ENCODE data around the gene LCE3B.
"Not testable (repeated sequence)": the region's sequence is repeated elsewhere in the genome, so short reads cannot be mapped to it uniquely, and the experiment has no call there.

Gene LCE3B

DNA sequence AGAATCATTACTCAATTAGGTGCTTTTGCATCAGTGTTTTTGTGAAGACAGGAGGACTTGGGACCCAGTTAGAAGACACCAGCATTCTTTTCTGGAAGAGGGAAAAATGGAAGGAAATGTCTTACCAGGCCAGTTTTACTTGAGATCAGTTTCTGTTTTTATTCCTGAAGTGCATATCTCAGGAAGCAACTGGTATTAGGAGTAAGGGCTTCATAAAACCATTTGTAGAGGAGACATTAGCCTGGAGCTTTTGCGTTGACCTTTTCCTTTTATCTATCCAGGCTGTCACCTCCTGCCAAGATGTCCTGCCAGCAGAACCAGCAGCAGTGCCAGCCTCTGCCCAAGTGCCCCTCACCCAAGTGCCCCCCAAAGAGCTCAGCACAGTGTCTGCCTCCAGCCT lies at the start of gene LCE3B:
Gene LCE3B (plus strand): TSS at position 301 of the 400 bp plus-strand sequence. CDS start 0 bp downstream, at position 301.
- Histone ChIP-seq H3K9ac (ENCODE audit: low read depth in 1 of 2, low read length in 2 of 2) (no peak within 1 kb of the TSS), H3K9me3 (ENCODE audit: control insufficient read depth in 2 of 2, low read length in 2 of 2) (no peaks in the 10 kb centered on the region), H3K27me3 (ENCODE audit: control insufficient read depth in 2 of 2, insufficient read depth in 2 of 2, low read length in 2 of 2) (no peaks in the 10 kb centered on the region), H3K4me1 (ENCODE audit: control insufficient read depth in 2 of 2, insufficient read depth in 2 of 2, low read length in 2 of 2) (no peaks in the 10 kb centered on the region), H3K36me3 (ENCODE audit: control insufficient read depth in 2 of 2, insufficient read depth in 2 of 2, low read length in 2 of 2) (no peaks in the 10 kb centered on the region), H3K27ac (ENCODE audit: low read depth in 2 of 2, low read length in 2 of 2) (no peak within 1 kb of the TSS), H3K4me3 (ENCODE audit: low read length in 2 of 2) (no peak within 1 kb of the TSS)

DNA sequence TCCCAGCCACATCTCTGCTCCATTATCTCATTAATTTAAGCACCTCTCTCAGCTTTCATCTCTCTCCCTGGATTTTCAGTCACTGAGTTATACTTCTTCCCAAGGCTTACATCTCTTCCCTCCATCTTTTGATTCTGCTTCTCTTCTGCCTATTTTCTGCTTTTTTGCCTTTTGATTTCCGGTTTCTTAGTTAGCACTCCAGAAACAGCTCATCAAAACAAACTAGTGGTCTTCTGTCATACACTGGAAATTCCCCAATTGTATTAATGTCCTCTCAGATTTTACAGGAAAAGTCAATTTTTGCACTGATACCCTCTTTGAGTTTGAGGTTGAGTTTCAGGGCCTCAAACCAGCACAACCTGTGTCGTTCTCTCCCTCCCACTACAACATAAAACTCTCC lies 48.5 kb upstream of the LCE3B start:
- H3K9ac ChIP-seq (ENCODE audit: low read depth in 1 of 2, low read length in 2 of 2), result no peak overlapping the region
- H3K4me3 ChIP-seq (ENCODE audit: low read length in 2 of 2), result no peak overlapping the region
- H3K27ac ChIP-seq (ENCODE audit: low read depth in 2 of 2, low read length in 2 of 2), result no peak overlapping the region
- H3K4me1 ChIP-seq (ENCODE audit: control insufficient read depth in 2 of 2, insufficient read depth in 2 of 2, low read length in 2 of 2), result no peaks in the 10 kb centered on the region
- H3K9me3 ChIP-seq (ENCODE audit: control insufficient read depth in 2 of 2, low read length in 2 of 2), result no peaks in the 10 kb centered on the region
- H3K36me3 ChIP-seq (ENCODE audit: control insufficient read depth in 2 of 2, insufficient read depth in 2 of 2, low read length in 2 of 2), result no peaks in the 10 kb centered on the region
- no peaks in the 10 kb centered on the region for H3K27me3 ChIP-seq (ENCODE audit: control insufficient read depth in 2 of 2, insufficient read depth in 2 of 2, low read length in 2 of 2)

DNA sequence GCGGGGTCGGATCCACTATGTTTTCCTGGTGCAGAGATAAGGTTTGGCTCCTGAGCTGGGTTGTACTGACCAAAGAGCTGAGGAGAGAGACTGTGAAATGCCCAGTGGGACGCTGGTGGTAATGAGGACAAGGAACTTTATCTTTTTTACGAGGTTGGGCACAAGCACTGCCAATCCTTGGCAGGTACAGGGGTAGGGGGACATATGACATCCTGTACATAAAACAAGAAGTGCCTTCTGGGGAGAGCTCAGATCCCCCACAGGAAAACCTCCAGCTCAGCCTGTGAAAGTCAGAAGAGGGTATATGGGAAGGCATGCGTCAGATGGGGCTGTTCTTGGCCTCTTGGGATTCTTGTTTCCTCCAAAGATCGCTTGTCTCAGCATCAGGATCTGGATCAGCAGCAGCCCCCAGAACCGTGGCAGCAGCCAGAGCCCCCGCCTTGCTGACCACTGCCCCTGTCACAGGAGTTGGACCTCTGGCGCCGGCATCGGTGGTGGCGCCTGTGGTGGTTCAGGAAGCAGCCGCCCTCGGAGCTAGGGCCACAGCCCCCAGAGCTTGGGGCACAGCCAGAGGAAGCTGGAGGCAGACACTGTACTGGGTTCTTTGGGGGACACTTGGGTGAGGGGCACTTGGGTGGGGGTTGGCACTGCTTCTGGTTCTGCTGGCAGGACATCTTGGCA lies 47.9 kb upstream of the LCE3B start:
- Histone ChIP-seq H3K4me3 (ENCODE audit: low read length in 2 of 2) (no peak overlapping the region), H3K27me3 (ENCODE audit: control insufficient read depth in 2 of 2, insufficient read depth in 2 of 2, low read length in 2 of 2) (no peaks in the 10 kb centered on the region), H3K36me3 (ENCODE audit: control insufficient read depth in 2 of 2, insufficient read depth in 2 of 2, low read length in 2 of 2) (no peaks in the 10 kb centered on the region), H3K27ac (ENCODE audit: low read depth in 2 of 2, low read length in 2 of 2) (no peak overlapping the region), H3K9me3 (ENCODE audit: control insufficient read depth in 2 of 2, low read length in 2 of 2) (no peaks in the 10 kb centered on the region), H3K4me1 (ENCODE audit: control insufficient read depth in 2 of 2, insufficient read depth in 2 of 2, low read length in 2 of 2) (no peaks in the 10 kb centered on the region), H3K9ac (ENCODE audit: low read depth in 1 of 2, low read length in 2 of 2) (no peak overlapping the region)

GRCh38 chr1:152566681-152567080 lies 46.9 kb upstream of the LCE3B start, which contains the start of gene LCE3E:
Gene LCE3E (minus strand): TSS chr1:152566780. CDS start chr1:152566208, 572 bp downstream.
- H3K9ac ChIP-seq (ENCODE audit: low read depth in 1 of 2, low read length in 2 of 2), result no peak within 1 kb of the TSS
- no peak within 1 kb of the TSS for H3K27ac ChIP-seq (ENCODE audit: low read depth in 2 of 2, low read length in 2 of 2)
- H3K4me3 ChIP-seq (ENCODE audit: low read length in 2 of 2), result no peak within 1 kb of the TSS
- no peaks in the 10 kb centered on the region for H3K36me3 ChIP-seq (ENCODE audit: control insufficient read depth in 2 of 2, insufficient read depth in 2 of 2, low read length in 2 of 2)
- H3K27me3 ChIP-seq (ENCODE audit: control insufficient read depth in 2 of 2, insufficient read depth in 2 of 2, low read length in 2 of 2), result no peaks in the 10 kb centered on the region
- no peaks in the 10 kb centered on the region for H3K4me1 ChIP-seq (ENCODE audit: control insufficient read depth in 2 of 2, insufficient read depth in 2 of 2, low read length in 2 of 2)
- H3K9me3 ChIP-seq (ENCODE audit: control insufficient read depth in 2 of 2, low read length in 2 of 2), result no peaks in the 10 kb centered on the region

DNA sequence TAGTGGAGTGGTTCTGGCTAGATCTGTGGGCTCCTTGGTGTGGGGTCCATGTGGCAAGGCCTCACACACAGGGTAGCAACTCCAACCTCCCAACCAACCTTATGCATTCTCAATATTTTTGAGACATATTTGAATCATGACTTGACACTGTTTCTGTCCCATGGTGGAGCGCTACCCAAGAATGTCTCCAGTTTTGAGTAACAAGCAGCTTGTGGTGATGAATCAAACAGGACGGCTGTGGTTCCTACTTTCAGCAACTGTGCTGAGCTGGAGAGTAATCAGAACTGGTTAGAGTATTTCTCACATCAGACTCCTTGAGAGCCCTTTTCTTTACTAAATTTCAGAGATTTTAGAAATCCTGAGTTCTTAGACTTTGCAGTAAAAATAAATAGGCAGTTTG lies 36.4 kb upstream of the LCE3B start:
- H3K27me3 ChIP-seq (ENCODE audit: control insufficient read depth in 2 of 2, insufficient read depth in 2 of 2, low read length in 2 of 2), result no peaks in the 10 kb centered on the region
- no peak overlapping the region for H3K27ac ChIP-seq (ENCODE audit: low read depth in 2 of 2, low read length in 2 of 2)
- no peaks in the 10 kb centered on the region for H3K9me3 ChIP-seq (ENCODE audit: control insufficient read depth in 2 of 2, low read length in 2 of 2)
- no peaks in the 10 kb centered on the region for H3K4me1 ChIP-seq (ENCODE audit: control insufficient read depth in 2 of 2, insufficient read depth in 2 of 2, low read length in 2 of 2)
- H3K36me3 ChIP-seq (ENCODE audit: control insufficient read depth in 2 of 2, insufficient read depth in 2 of 2, low read length in 2 of 2), result no peaks in the 10 kb centered on the region
- H3K9ac ChIP-seq (ENCODE audit: low read depth in 1 of 2, low read length in 2 of 2), result no peak overlapping the region
- no peak overlapping the region for H3K4me3 ChIP-seq (ENCODE audit: low read length in 2 of 2)

- H3K36me3 ChIP-seq (ENCODE audit: control insufficient read depth in 2 of 2, insufficient read depth in 2 of 2, low read length in 2 of 2); H3K27ac ChIP-seq (ENCODE audit: low read depth in 2 of 2, low read length in 2 of 2); H3K9ac ChIP-seq (ENCODE audit: low read depth in 1 of 2, low read length in 2 of 2); H3K4me1 ChIP-seq (ENCODE audit: control insufficient read depth in 2 of 2, insufficient read depth in 2 of 2, low read length in 2 of 2); H3K27me3 ChIP-seq (ENCODE audit: control insufficient read depth in 2 of 2, insufficient read depth in 2 of 2, low read length in 2 of 2); H3K9me3 ChIP-seq (ENCODE audit: control insufficient read depth in 2 of 2, low read length in 2 of 2); H3K4me3 ChIP-seq (ENCODE audit: low read length in 2 of 2): not testable (repeated sequence)
Measured at GRCh38 chr1:152579526-152579925, 34.1 kb upstream of the LCE3B start.

GRCh38 chr1:152580433-152580832 lies 33.2 kb upstream of the LCE3B start, which contains the start of gene LCE3D:
Gene LCE3D (minus strand): TSS chr1:152580516. CDS start chr1:152579936, 580 bp downstream.
- no peaks in the 10 kb centered on the region for H3K9me3 ChIP-seq (ENCODE audit: control insufficient read depth in 2 of 2, low read length in 2 of 2)
- no peak within 1 kb of the TSS for H3K9ac ChIP-seq (ENCODE audit: low read depth in 1 of 2, low read length in 2 of 2)
- H3K36me3 ChIP-seq (ENCODE audit: control insufficient read depth in 2 of 2, insufficient read depth in 2 of 2, low read length in 2 of 2), result no peaks in the 10 kb centered on the region
- no peaks in the 10 kb centered on the region for H3K4me1 ChIP-seq (ENCODE audit: control insufficient read depth in 2 of 2, insufficient read depth in 2 of 2, low read length in 2 of 2)
- H3K4me3 ChIP-seq (ENCODE audit: low read length in 2 of 2), result no peak within 1 kb of the TSS
- H3K27ac ChIP-seq (ENCODE audit: low read depth in 2 of 2, low read length in 2 of 2), result no peak within 1 kb of the TSS
- H3K27me3 ChIP-seq (ENCODE audit: control insufficient read depth in 2 of 2, insufficient read depth in 2 of 2, low read length in 2 of 2), result no peaks in the 10 kb centered on the region

DNA sequence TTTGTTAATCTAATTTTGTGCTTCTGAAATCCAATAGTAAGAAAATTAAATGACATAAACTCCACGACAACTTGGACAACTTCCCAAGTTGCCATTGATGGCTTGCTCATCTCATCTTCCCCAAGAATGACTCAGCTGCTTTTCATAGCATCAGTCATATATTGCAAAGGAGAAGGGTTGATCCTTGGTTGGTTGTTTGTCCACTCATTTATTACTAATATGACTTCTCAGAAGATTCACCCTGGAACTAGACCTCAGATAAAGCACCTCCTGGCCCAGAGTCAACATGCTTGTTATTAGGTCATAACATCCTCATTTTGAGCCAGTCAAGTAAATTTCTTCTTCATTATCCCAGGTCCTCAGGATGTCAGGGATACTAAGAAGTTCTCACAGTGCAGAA lies 31.0 kb upstream of the LCE3B start:
- no peak overlapping the region for H3K27ac ChIP-seq (ENCODE audit: low read depth in 2 of 2, low read length in 2 of 2)
- H3K9ac ChIP-seq (ENCODE audit: low read depth in 1 of 2, low read length in 2 of 2), result no peak overlapping the region
- no peaks in the 10 kb centered on the region for H3K27me3 ChIP-seq (ENCODE audit: control insufficient read depth in 2 of 2, insufficient read depth in 2 of 2, low read length in 2 of 2)
- H3K4me3 ChIP-seq (ENCODE audit: low read length in 2 of 2), result no peak overlapping the region
- no peaks in the 10 kb centered on the region for H3K4me1 ChIP-seq (ENCODE audit: control insufficient read depth in 2 of 2, insufficient read depth in 2 of 2, low read length in 2 of 2)
- no peaks in the 10 kb centered on the region for H3K36me3 ChIP-seq (ENCODE audit: control insufficient read depth in 2 of 2, insufficient read depth in 2 of 2, low read length in 2 of 2)
- no peaks in the 10 kb centered on the region for H3K9me3 ChIP-seq (ENCODE audit: control insufficient read depth in 2 of 2, low read length in 2 of 2)

- no peaks in the 10 kb centered on the region for H3K4me1 ChIP-seq (ENCODE audit: control insufficient read depth in 2 of 2, insufficient read depth in 2 of 2, low read length in 2 of 2)
- no peak overlapping the region for H3K4me3 ChIP-seq (ENCODE audit: low read length in 2 of 2)
- no peaks in the 10 kb centered on the region for H3K27me3 ChIP-seq (ENCODE audit: control insufficient read depth in 2 of 2, insufficient read depth in 2 of 2, low read length in 2 of 2)
- no peak overlapping the region for H3K27ac ChIP-seq (ENCODE audit: low read depth in 2 of 2, low read length in 2 of 2)
- H3K9ac ChIP-seq (ENCODE audit: low read depth in 1 of 2, low read length in 2 of 2), result no peak overlapping the region
- no peaks in the 10 kb centered on the region for H3K36me3 ChIP-seq (ENCODE audit: control insufficient read depth in 2 of 2, insufficient read depth in 2 of 2, low read length in 2 of 2)
- H3K9me3 ChIP-seq (ENCODE audit: control insufficient read depth in 2 of 2, low read length in 2 of 2), result no peaks in the 10 kb centered on the region
Measured at GRCh38 chr1:152585586-152585985, 28.0 kb upstream of the LCE3B start.

DNA sequence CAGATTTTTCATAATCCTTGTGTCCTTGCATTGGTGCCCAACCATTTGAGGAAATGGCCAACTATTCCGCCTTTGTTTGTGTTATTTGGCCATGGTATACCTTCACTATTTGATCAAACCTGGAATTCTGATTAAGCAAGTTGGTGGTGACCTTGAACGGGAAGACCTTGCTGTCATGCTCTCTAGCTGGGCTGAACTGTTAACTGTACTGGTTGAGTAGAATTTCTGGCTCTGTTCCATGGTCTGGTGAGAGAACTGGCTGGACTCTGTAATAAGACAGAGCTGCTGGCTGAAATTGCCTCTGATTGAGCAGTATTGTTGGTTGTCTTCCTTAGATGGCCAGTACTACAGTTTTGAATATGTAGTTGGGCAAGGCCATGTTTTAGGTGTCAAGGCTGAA lies 16.6 kb upstream of the LCE3B start:
- Histone ChIP-seq H3K36me3 (ENCODE audit: control insufficient read depth in 2 of 2, insufficient read depth in 2 of 2, low read length in 2 of 2) (no peaks in the 10 kb centered on the region), H3K9ac (ENCODE audit: low read depth in 1 of 2, low read length in 2 of 2) (no peak overlapping the region), H3K27me3 (ENCODE audit: control insufficient read depth in 2 of 2, insufficient read depth in 2 of 2, low read length in 2 of 2) (no peaks in the 10 kb centered on the region), H3K27ac (ENCODE audit: low read depth in 2 of 2, low read length in 2 of 2) (no peak overlapping the region), H3K4me3 (ENCODE audit: low read length in 2 of 2) (no peak overlapping the region), H3K4me1 (ENCODE audit: control insufficient read depth in 2 of 2, insufficient read depth in 2 of 2, low read length in 2 of 2) (no peaks in the 10 kb centered on the region), H3K9me3 (ENCODE audit: control insufficient read depth in 2 of 2, low read length in 2 of 2) (no peaks in the 10 kb centered on the region)

Measured in mucosa of rectum (tissue), 2 donors.